HepG2 (cell line): ENCODE results near the gene SYNPR. TPM values are rescaled to one million over a fixed set of nuclear protein-coding genes. Genes with fewer than 3 reads are reported as not detected.

ENCODE experiments used
- ATAC-seq: fragments of 200-7000 bp; cut with Tn5 transposase; 3 replicates; pipeline ENCODE4 v1.9.1; 2020; ENCODE audit warnings: mild to moderate bottlenecking, moderate library complexity
- BruUV-seq: library from RNA; stranded (reverse); fragments of 400-500 nt; replicated peaks from 2 replicates; lab custom pipeline; 2021; lab: Mats Ljungman, UMichigan
- CTCF ChIA-PET: fragments of 300-600 bp; formaldehyde crosslinking; extraction: SDS; loops from one replicate; lab custom pipeline; 2021; ENCODE audit warnings: low total read pairs, inconsistent platforms, low intra/inter-chr PET ratio; lab: Yijun Ruan, JAX
- POLR2A ChIA-PET: fragments of 350-600 bp; sonication (Branson Sonifier 250); formaldehyde crosslinking; loops from one replicate; lab custom pipeline; 2020; ENCODE audit warnings: antibody characterized with exemption, inconsistent platforms; lab: Yijun Ruan, JAX
- DNase-seq: peaks from one replicate; pipeline ENCODE4 v3.0.0-alpha.2; 2015; ENCODE audit warnings: low spot score
- FAIRE-seq: peaks from 3 replicates; lab custom pipeline; 2011; peaks lifted over from hg19 to GRCh38; lab: Jason Lieb, UNC
- H2AFZ ChIP-seq: one replicate; pipeline ENCODE4 v1.6.1; 2011; ENCODE audit warnings: low read length, inconsistent platforms
- H3K27ac ChIP-seq: fragments of 300-600 bp; 3 replicates; pipeline ENCODE4 v1.8.0; 2011; ENCODE audit warnings: mixed run types, mild to moderate bottlenecking, mixed read lengths, low read length, inconsistent platforms; ENCODE audit not compliant: insufficient read depth; ENCODE audit errors: extremely low read length
- H3K27me3 ChIP-seq, 2 experiments: fragments of 200-600 bp in 1 of 2; 2 replicates in 1 of 2; 3 replicates in 1 of 2; pipeline versions ENCODE4 v1.6.0 to v1.8.0; 2011; ENCODE audit warnings: low read length in 2 of 2, mild to moderate bottlenecking in 2 of 2, moderate library complexity in 2 of 2, inconsistent platforms in 1 of 2; ENCODE audit not compliant: insufficient read depth in 2 of 2, control insufficient read depth in 1 of 2
- H3K36me3 ChIP-seq, 2 experiments: fragments of 200-600 bp in 1 of 2; replicated peaks in 1 of 2; 2 replicates in 1 of 2; 3 replicates in 1 of 2; pipeline versions ENCODE4 v1.5.1 to v1.8.0; 2011; ENCODE audit warnings: low read length in 2 of 2, inconsistent platforms in 1 of 2; ENCODE audit not compliant: insufficient read depth in 2 of 2, control insufficient read depth in 1 of 2
- H3K4me1 ChIP-seq: 2 replicates; pipeline ENCODE4 v1.5.1; 2012; ENCODE audit warnings: low read length, inconsistent platforms; ENCODE audit not compliant: insufficient read depth
- H3K4me2 ChIP-seq: 2 replicates; pipeline ENCODE4 v1.6.0; 2011; ENCODE audit warnings: low read depth, low read length, inconsistent platforms
- H3K4me3 ChIP-seq, 3 experiments: fragments of 200-600 bp in 1 of 3; sonication (generic), shearing (Covaris generic) in 1 of 3; replicated peaks in 1 of 3; 2 replicates each; pipeline ENCODE4 v1.5.1; 2011 to 2016; ENCODE audit warnings: low read length in 3 of 3, inconsistent platforms in 2 of 3, low read depth in 2 of 3, mild to moderate bottlenecking in 2 of 3, control low read depth in 1 of 3, mixed read lengths in 1 of 3; ENCODE audit not compliant: insufficient read depth in 1 of 3
- H3K79me2 ChIP-seq: one replicate; pipeline ENCODE4 v1.6.1; 2011; ENCODE audit warnings: low read length, inconsistent platforms; ENCODE audit not compliant: insufficient read depth
- H3K9ac ChIP-seq: 2 replicates; pipeline ENCODE4 v1.6.0; 2011; ENCODE audit warnings: mild to moderate bottlenecking, low read depth, low read length, inconsistent platforms; ENCODE audit not compliant: insufficient read depth
- H3K9me3 ChIP-seq: 2 replicates; pipeline ENCODE4 v1.5.1; 2012; ENCODE audit warnings: mild to moderate bottlenecking, low read length
- H4K20me1 ChIP-seq: 2 replicates; pipeline ENCODE4 v1.6.0; 2011; ENCODE audit warnings: inconsistent platforms, mild to moderate bottlenecking, low read length, moderate library complexity; ENCODE audit not compliant: insufficient read depth
- ATAD3A ChIP-seq: sonication (generic); formaldehyde crosslinking; IDR thresholded peaks from 2 replicates; pipeline ENCODE4 v1.4.0; 2020; ENCODE audit warnings: missing genetic modification reagents
- POLR2A ChIP-seq, 2 experiments: IDR thresholded peaks; 2 replicates each; pipeline ENCODE4 v1.6.1; 2011; ENCODE audit warnings: low read depth in 2 of 2, low read length in 2 of 2, mild to moderate bottlenecking in 1 of 2, moderate library complexity in 1 of 2; ENCODE audit not compliant: insufficient read depth in 1 of 2
- SMAD1 ChIP-seq: sonication (generic); formaldehyde crosslinking; IDR thresholded peaks from 2 replicates; pipeline ENCODE4 v1.4.0; 2020; ENCODE audit warnings: missing genetic modification reagents, low read depth, mild to moderate bottlenecking, borderline replicate concordance
- SOX13 ChIP-seq, 3 experiments: fragments of 450-650 bp in 1 of 3; sonication (generic) in 1 of 3; formaldehyde crosslinking in 1 of 3; IDR thresholded peaks in 2 of 3; conservative IDR thresholded peaks in 1 of 3; 2 replicates each; pipeline versions ENCODE4 v1.5.0 to v1.6.1; 2016 to 2020; ENCODE audit warnings: antibody characterized with exemption in 1 of 3, mild to moderate bottlenecking in 1 of 3, missing compliant biosample characterization in 1 of 3, missing genetic modification reagents in 1 of 3, moderate library complexity in 1 of 3
- STAT5B ChIP-seq: sonication (generic); formaldehyde crosslinking; IDR thresholded peaks from 2 replicates; pipeline ENCODE4 v1.4.0; 2020; ENCODE audit warnings: missing genetic modification reagents
- ZNF260 ChIP-seq: sonication (generic); formaldehyde crosslinking; IDR thresholded peaks from 2 replicates; pipeline ENCODE4 v1.4.0; 2020; ENCODE audit warnings: missing genetic modification reagents, low read depth, mild to moderate bottlenecking, borderline replicate concordance
- ZNF720 ChIP-seq: sonication (generic); formaldehyde crosslinking; IDR thresholded peaks from 2 replicates; pipeline ENCODE4 v1.4.0; 2020; ENCODE audit warnings: missing genetic modification reagents
- ZNF83 ChIP-seq: sonication (generic); formaldehyde crosslinking; IDR thresholded peaks from 2 replicates; pipeline ENCODE4 v1.4.0; 2020; ENCODE audit warnings: missing genetic modification reagents, mild to moderate bottlenecking, borderline replicate concordance
- WGBS: methylation state at CpG from one replicate; pipeline ENCODE4 v1.1.6; 2017; ENCODE audit warnings: low lambda C conversion rate; 5-methylcytosine and 5-hydroxymethylcytosine counted together
- in situ Hi-C: cut with HindIII; loops from 2 replicates; pipeline ENCODE4 v1.10.0; 2017; ENCODE audit warnings: low pct_unique_long_range_greater_than_20kb; ENCODE audit not compliant: extremely low pct_ligation_motif_present
- intact Hi-C: fragments of 100-400 bp; cut with micrococcal nuclease; formaldehyde crosslinking; loops from one replicate; pipeline ENCODE4 v1.10.0; 2022; ENCODE audit not compliant: unreplicated experiment
- polyA plus RNA-seq, 8 experiments: library from polyadenylated mRNA; depleted of rRNA in 3 of 8; stranded (reverse) in 7 of 8; unstranded in 1 of 8; fragments of >200 nt; fragmentation: Illumina TruSeq in 4 of 8; extraction: Trizol in 4 of 8; gene quantifications; 2 replicates each; pipeline versions ENCODE4 v1.2.1 to v1.2.3, GENCODE V29; 2011 to 2016; ENCODE audit warnings: low read depth in 4 of 8, missing spikeins in 1 of 8, mixed read lengths in 1 of 8; ENCODE audit not compliant: insufficient read depth in 1 of 8
- total RNA-seq, 5 experiments: library from RNA; depleted of rRNA; stranded (reverse); fragments of >200 nt; fragmentation: Illumina TruSeq; extraction: Trizol; gene quantifications; 2 replicates each; pipeline ENCODE4 v1.2.3, GENCODE V29; 2016; ENCODE audit warnings: low read depth in 1 of 5
- TF ChIP-seq, protein P1 (sequence below): IDR thresholded peaks from 2 replicates; pipeline ENCODE4 v1.6.1; 2016; ENCODE audit warnings: mild to moderate bottlenecking, missing biosample characterization, missing genetic modification reagents

SYNPR gene
- total and polyA plus RNA-seq, 2 of the 13 experiments (the other 11 are each of a cell fraction or from before 2014, with no cell fraction given), result 0.04 TPM; not detected in 1

- TF ChIP-seq ZNF260 (CRISPR knock-in tag), result no peak
- no peak for TF ChIP-seq SMAD1 (CRISPR knock-in tag)
- no peak for TF ChIP-seq SOX13 (IDR thresholded peaks at IDR 0.05)
- TF ChIP-seq SOX13 (CRISPR knock-in tag; conservative IDR thresholded peaks at IDR 0.05 in 1 of 2, IDR thresholded peaks at IDR 0.05 in 1 of 2), result no peak
- TF ChIP-seq POLR2A (IDR thresholded peaks at IDR 0.05; ENCODE audit: insufficient read depth in 1 of 2, low read depth in 2 of 2, low read length in 2 of 2), result no peak
- no peak for TF ChIP-seq ZNF720 (CRISPR knock-in tag)
Observed at GRCh38 chr3:63609408-63609807, 331.3 kb downstream of the SYNPR start (continued).

DNA sequence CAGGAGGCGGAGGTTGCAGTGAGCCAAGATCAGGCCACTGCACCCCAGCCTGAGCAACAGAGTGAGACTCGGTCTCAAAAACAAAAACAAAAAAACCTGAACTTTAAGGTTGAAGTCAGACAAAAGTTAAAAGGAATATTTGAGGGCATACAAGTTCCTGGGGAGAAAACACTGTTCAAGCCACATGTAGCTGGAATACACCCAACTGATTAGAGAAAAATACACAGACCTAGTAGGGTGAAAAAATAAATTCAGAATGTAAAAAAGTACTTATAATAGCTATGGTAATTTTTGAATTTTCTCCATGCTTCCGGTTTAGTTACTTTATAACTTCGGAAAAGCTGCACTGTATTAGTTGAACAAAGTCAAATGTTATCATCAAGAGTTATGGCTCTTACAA lies 331.7 kb downstream of the SYNPR start:
- Histone ChIP-seq H2AFZ (no peak overlapping the region), H3K4me2 (no peak overlapping the region), H3K27ac (no peak overlapping the region), H3K27me3 (no peaks in the 10 kb centered on the region), H4K20me1 (no peaks in the 10 kb centered on the region), H3K4me3 (no peak overlapping the region), H3K79me2 (no peaks in the 10 kb centered on the region), H3K36me3 (no peaks in the 10 kb centered on the region), H3K9me3 (no peaks in the 10 kb centered on the region), H3K4me1 (no peaks in the 10 kb centered on the region), H3K9ac (no peak overlapping the region)
- 47% methylated on average over 4 of the region's 4 CpGs for WGBS
- FAIRE-seq (no peak), ATAC-seq (no peak), DNase-seq (no peak)
- CTCF ChIA-PET, result no interaction called here
- in situ Hi-C loops, result no loop called here
- no TSS peak for BruUV-seq
- POLR2A ChIA-PET, result no interaction called here
- no peak for TF ChIP-seq STAT5B (CRISPR knock-in tag)
- TF ChIP-seq, protein P1, sequence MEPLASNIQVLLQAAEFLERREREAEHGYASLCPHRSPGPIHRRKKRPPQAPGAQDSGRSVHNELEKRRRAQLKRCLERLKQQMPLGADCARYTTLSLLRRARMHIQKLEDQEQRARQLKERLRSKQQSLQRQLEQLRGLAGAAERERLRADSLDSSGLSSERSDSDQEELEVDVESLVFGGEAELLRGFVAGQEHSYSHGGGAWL (CRISPR knock-in tag), result no peak
- no peak for TF ChIP-seq ZNF83 (CRISPR knock-in tag)
- no peak for TF ChIP-seq ATAD3A (CRISPR knock-in tag)
- intact Hi-C loops, result no loop called here
